ENCODE results near the gene KCNJ8.

DNA sequence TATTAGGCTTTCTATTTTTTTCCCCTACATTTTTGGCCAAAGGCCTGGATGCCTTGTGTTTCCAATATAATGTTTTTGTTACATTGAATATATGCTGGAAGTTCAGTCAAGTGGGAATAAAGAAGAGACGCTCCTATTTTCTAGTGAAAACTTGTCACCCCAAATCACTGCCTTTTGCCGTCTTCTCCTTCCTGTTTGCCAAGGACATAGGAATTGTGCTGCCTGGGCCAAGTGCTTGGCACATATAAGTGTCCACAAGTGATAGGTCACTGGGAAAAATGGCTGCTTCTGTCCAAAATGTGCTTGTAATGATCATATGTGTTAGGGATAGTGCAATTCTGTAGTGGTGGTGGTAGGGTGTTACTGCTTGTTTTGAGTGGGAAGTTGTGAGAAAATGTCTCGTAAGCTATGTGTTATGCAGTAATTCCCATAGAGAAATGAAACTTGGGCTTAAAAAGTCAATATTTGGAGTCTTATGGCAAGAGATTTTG lies 11.6 kb upstream of the KCNJ8 start:
- TF ChIP-seq, protein P1, sequence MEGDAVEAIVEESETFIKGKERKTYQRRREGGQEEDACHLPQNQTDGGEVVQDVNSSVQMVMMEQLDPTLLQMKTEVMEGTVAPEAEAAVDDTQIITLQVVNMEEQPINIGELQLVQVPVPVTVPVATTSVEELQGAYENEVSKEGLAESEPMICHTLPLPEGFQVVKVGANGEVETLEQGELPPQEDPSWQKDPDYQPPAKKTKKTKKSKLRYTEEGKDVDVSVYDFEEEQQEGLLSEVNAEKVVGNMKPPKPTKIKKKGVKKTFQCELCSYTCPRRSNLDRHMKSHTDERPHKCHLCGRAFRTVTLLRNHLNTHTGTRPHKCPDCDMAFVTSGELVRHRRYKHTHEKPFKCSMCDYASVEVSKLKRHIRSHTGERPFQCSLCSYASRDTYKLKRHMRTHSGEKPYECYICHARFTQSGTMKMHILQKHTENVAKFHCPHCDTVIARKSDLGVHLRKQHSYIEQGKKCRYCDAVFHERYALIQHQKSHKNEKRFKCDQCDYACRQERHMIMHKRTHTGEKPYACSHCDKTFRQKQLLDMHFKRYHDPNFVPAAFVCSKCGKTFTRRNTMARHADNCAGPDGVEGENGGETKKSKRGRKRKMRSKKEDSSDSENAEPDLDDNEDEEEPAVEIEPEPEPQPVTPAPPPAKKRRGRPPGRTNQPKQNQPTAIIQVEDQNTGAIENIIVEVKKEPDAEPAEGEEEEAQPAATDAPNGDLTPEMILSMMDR (IDR thresholded peaks at IDR 0.05), result no peak
- TF ChIP-seq MAFK (IDR thresholded peaks at IDR 0.05; ENCODE audit: partially characterized antibody) (no peak), RNF2 (IDR thresholded peaks at IDR 0.05; ENCODE audit: borderline replicate concordance, low read depth) (no peak), HDAC2 (IDR thresholded peaks at IDR 0.05) (no peak), CBX8 (IDR thresholded peaks at IDR 0.05) (no peak)

All from A549 (cell line).